ENCODE data around the gene IRF4. TPM values are rescaled to one million over a fixed set of nuclear protein-coding genes. Genes with fewer than 3 reads are reported as not detected.

Gene IRF4
- total RNA-seq = under 1 TPM in 6 of 8 experiments, not detected in 2; 0.04 to 0.24 (median 0.12) TPM

GRCh38 chr6:391559-392440 is at the start of gene IRF4:
Gene IRF4 (plus strand): TSS chr6:391752. CDS start chr6:393153, 1,401 bp downstream.
- peak in 2 of 8 experiments; percentile 18 to 31 for ATAC-seq (replicated peaks in 6 of 8)

DNA sequence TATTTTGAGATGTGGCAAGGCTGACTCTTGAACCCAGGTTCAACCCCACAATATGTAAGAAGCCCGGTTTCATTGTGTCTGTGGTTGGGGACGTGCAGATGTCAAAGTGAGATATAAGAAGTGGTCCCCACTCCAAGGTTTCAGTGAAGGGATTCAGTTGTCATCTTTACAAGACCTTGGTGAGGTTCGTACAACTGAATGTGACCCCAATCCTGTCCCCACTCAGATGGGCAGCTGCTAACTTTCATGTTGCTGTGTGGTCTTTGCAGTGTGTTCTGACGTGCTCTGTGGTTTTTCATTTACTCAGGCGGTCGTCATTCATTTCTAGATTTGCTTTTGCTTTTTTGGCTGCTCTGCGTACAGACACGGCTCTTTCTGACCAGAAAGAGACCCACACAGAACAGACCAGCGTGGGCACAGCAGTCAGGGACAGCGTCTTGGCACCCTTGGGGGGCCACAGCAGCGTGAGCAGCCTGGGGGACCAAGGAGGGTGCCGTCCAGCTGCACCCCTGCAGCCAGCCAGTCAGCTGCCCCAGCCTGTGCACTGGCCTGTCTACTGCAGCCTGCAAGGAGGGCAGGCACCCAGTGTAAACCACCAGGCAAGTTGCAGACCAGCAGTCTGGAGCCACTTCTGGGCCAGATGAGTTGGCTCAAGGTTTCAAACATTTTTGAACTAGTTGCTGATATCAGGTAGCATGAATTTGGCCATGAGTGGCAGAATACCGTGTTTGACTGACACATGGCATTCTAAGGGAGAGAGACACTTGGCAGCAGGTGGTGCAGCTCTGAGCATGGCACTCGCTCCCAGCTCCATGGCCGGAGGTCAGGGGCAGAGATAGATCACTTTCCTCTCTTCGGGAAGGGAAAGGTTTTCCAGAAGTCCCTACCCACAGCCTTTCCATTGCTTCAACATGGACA is 49.4 kb upstream of the IRF4 start:
- 30 to 70% (median 52%) methylated on average over 7 to 15 of the region's 16 CpGs for WGBS, 10 experiments
- in situ Hi-C loops (cut with MboI; ENCODE audit: low pct_unique_long_range_greater_than_20kb in 2 of 9, low sequenced_read_pairs in 9 of 9, unreplicated experiment in 9 of 9) = no loop called here
- Histone ChIP-seq H3K4me1 (replicated peaks in 1 of 2) (no peaks in the 10 kb centered on the region), H3K27ac (no peak overlapping the region), H3K4me3 (no peak overlapping the region)
- ATAC-seq (replicated peaks in 6 of 8) = no peak

More at GRCh38 chr6:391559-392440, at the start of gene IRF4:
- Histone ChIP-seq H3K4me3 (peak within 1 kb of the TSS in 1 of 5 donors; percentile 21), H3K27ac (no peak within 1 kb of the TSS), H3K4me1 (replicated peaks in 1 of 2) (peaks cover 0 to 2% of the 10 kb centered on the region in 2 donors)
- WGBS, 10 experiments = 0 to 1% (median 0%) methylated on average over 5 to 20 of the region's 82 CpGs; no CpG with 5 or more reads in 6 of the 10 experiments
- in situ Hi-C loops (cut with MboI; ENCODE audit: low pct_unique_long_range_greater_than_20kb in 2 of 9, low sequenced_read_pairs in 9 of 9, unreplicated experiment in 9 of 9) = no loop called here

GRCh38 chr6:342832-343179 is 48.7 kb upstream of the IRF4 start:
- Histone ChIP-seq H3K4me3 (no peak overlapping the region), H3K4me1 (replicated peaks in 1 of 2) (no peaks in the 10 kb centered on the region), H3K27ac (no peak overlapping the region)
- ATAC-seq (replicated peaks in 6 of 8) = no peak
- WGBS, 10 experiments = 56 to 84% (median 66%) methylated on average over 2 to 8 of the region's 8 CpGs; no CpG with 5 or more reads in 1 of the 10 experiments
- in situ Hi-C loops (cut with MboI; ENCODE audit: low pct_unique_long_range_greater_than_20kb in 2 of 9, low sequenced_read_pairs in 9 of 9, unreplicated experiment in 9 of 9) = no loop called here

- H3K4me3 ChIP-seq = no peak overlapping the region
- WGBS, 10 experiments = 42 to 81% (median 69%) methylated on average over 3 to 10 of the region's 10 CpGs
- in situ Hi-C loops (cut with MboI; ENCODE audit: low pct_unique_long_range_greater_than_20kb in 2 of 9, low sequenced_read_pairs in 9 of 9, unreplicated experiment in 9 of 9) = no loop called here
- H3K27ac ChIP-seq = no peak overlapping the region
- ATAC-seq (replicated peaks in 6 of 8) = no peak
- no peaks in the 10 kb centered on the region for H3K4me1 ChIP-seq (replicated peaks in 1 of 2)
Observed at GRCh38 chr6:343226-343935, 48.2 kb upstream of the IRF4 start.

DNA sequence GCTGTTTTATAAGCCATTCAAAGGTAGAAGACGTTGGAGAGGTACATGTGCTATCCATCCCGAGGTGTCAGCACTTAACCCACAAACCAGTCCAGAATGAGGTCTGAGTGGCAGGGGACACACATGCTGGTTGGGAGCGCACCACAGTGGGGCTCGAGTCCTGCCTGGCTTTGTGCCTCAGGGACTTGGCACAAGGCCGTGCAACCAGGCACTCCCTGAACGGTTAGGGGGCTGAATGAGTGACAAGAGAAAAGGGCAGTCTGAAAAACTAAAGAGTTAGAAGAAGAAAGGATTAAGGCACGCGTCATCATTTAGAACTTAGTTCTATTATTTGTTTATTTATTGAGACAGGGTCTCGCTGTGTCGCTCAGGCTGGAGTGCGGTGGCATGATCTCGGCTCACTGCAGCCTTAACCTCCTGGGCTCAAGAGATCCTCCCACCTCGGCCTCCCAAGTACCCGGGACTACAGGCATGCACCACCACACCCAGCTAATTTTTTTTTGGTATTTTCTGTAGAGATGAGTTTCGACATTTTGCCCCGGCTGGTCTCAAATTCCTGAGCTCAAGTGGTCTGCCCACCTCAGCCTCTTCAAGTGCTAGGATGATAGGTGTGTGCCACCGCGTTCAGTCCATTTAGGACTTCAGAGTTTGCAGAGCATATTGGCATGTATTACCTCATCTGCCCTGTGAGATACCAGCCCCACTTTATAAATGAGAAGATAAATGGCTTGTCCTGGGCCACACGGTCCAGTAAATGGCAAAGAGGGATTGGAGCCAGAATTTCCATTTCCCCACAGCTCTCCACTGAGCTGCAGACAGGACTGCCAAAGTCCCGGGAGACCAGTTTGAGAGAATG is 47.4 kb upstream of the IRF4 start:
- Histone ChIP-seq H3K4me1 (replicated peaks in 1 of 2) (no peaks in the 10 kb centered on the region), H3K27ac (no peak overlapping the region), H3K4me3 (no peak overlapping the region)
- in situ Hi-C loops (cut with MboI; ENCODE audit: low pct_unique_long_range_greater_than_20kb in 2 of 9, low sequenced_read_pairs in 9 of 9, unreplicated experiment in 9 of 9) = no loop called here
- no peak for ATAC-seq (replicated peaks in 6 of 8)
- WGBS, 10 experiments = 46 to 88% (median 72%) methylated on average over 6 to 20 of the region's 20 CpGs

GRCh38 chr6:344816-345340 is 46.7 kb upstream of the IRF4 start:
- H3K4me3 ChIP-seq = no peak overlapping the region
- 14 to 79% (median 64%) methylated on average over 2 to 8 of the region's 8 CpGs for WGBS, 10 experiments
- H3K27ac ChIP-seq = no peak overlapping the region
- in situ Hi-C loops (cut with MboI; ENCODE audit: low pct_unique_long_range_greater_than_20kb in 2 of 9, low sequenced_read_pairs in 9 of 9, unreplicated experiment in 9 of 9) = no loop called here
- H3K4me1 ChIP-seq (replicated peaks in 1 of 2) = no peaks in the 10 kb centered on the region
- no peak for ATAC-seq (replicated peaks in 6 of 8)

- no peaks in the 10 kb centered on the region for H3K4me1 ChIP-seq (replicated peaks in 1 of 2)
- WGBS, 10 experiments = 63 to 85% (median 78%) methylated on average over 16 to 17 of the region's 17 CpGs
- peak in 1 of 8 experiments; percentile 15 for ATAC-seq (replicated peaks in 6 of 8)
- no peak overlapping the region for H3K4me3 ChIP-seq
- in situ Hi-C loops (cut with MboI; ENCODE audit: low pct_unique_long_range_greater_than_20kb in 2 of 9, low sequenced_read_pairs in 9 of 9, unreplicated experiment in 9 of 9) = no loop called here
- no peak overlapping the region for H3K27ac ChIP-seq
Observed at GRCh38 chr6:345747-346385, 45.7 kb upstream of the IRF4 start.

DNA sequence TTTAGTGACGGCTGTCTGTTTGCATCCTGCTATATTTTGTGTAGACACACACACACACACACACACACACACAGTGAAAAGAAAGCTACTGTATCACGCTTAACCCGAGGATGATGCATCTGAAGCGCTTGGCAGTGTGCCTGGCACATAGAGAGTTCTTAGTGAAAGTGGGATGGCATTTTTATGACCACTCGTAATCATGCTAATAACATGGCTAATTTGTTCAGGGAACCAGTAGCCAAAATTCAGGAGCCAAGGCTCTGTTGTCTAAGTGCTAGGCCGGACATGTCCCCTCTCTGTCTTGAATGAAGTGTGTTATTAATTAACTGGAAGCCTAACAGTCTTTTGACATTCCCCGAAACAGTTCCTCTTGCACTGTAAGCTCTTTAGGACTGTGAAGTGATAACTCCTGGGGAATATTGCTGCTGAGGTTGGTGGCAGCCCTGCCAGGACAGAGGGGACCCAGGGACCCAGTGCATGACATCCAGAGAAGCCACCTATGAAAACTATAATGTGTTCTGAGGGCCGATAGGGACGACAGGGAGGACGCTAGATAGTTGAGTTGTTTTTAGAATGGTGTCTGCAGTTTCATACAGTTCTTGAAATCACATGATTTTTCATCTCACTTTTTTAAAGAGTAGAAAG is 45.0 kb upstream of the IRF4 start:
- H3K27ac ChIP-seq = no peak overlapping the region
- no peaks in the 10 kb centered on the region for H3K4me1 ChIP-seq (replicated peaks in 1 of 2)
- H3K4me3 ChIP-seq = no peak overlapping the region
- WGBS, 10 experiments = 38 to 92% (median 52%) methylated on average over 3 to 10 of the region's 10 CpGs
- peak in 2 of 8 experiments; percentile 31 to 36 for ATAC-seq (replicated peaks in 6 of 8)
- in situ Hi-C loops (cut with MboI; ENCODE audit: low pct_unique_long_range_greater_than_20kb in 2 of 9, low sequenced_read_pairs in 9 of 9, unreplicated experiment in 9 of 9) = no loop called here

- no peak overlapping the region for H3K4me3 ChIP-seq
- H3K27ac ChIP-seq = no peak overlapping the region
- no peaks in the 10 kb centered on the region for H3K4me1 ChIP-seq (replicated peaks in 1 of 2)
- in situ Hi-C loops (cut with MboI; ENCODE audit: low pct_unique_long_range_greater_than_20kb in 2 of 9, low sequenced_read_pairs in 9 of 9, unreplicated experiment in 9 of 9) = no loop called here
- ATAC-seq (replicated peaks in 6 of 8) = peak in 1 of 8 experiments; percentile 18
- 42 to 100% (median 63%) methylated on average over 1 to 4 of the region's 4 CpGs for WGBS, 10 experiments
Observed at GRCh38 chr6:347232-347631, 44.3 kb upstream of the IRF4 start.

DNA sequence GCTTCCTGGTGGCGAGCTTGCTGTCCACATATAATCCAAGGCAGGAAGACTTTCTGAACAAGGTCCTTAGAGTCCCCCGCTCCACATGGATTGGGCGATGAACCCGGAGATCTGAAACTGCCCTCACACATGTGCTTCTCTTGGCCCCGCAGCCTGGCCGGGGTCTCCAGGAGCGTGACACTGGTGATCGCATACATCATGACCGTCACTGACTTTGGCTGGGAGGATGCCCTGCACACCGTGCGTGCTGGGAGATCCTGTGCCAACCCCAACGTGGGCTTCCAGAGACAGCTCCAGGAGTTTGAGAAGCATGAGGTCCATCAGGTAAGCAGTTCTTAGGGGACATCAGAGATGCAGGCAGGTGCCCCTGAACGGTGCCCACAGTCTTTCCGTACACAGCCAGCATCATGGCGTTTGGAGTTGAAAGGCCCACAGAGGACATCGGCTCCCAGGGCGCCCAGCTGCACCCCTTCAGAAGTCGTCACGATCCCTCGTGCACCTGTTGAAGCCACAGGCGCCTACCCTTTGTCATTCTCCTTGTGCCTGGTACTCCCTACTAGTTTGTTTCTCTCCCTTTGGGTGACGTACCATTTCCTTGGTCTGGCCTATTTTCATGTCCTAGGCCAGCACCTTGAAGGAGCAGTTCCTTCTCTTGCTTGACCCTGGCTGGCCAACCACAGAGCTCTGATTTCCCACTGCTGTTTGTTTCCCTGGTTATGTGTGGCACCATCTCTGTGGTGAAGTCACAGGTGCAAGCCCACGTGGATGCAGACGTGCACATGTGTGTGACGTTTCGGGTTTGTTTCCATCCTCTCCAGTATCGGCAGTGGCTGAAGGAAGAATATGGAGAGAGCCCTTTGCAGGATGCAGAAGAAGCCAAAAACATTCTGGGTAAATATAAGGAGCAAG is 43.3 kb upstream of the IRF4 start:
- no peak for ATAC-seq (replicated peaks in 6 of 8)
- in situ Hi-C loops (cut with MboI; ENCODE audit: low pct_unique_long_range_greater_than_20kb in 2 of 9, low sequenced_read_pairs in 9 of 9, unreplicated experiment in 9 of 9) = no loop called here
- 56 to 91% (median 78%) methylated on average over 8 to 26 of the region's 27 CpGs; no CpG with 5 or more reads in 1 of the 10 experiments for WGBS, 10 experiments
- no peak overlapping the region for H3K4me3 ChIP-seq
- no peak overlapping the region for H3K27ac ChIP-seq
- no peaks in the 10 kb centered on the region for H3K4me1 ChIP-seq (replicated peaks in 1 of 2)
